HG03442 (cell line): Measurements from ENCODE around the gene KIF1A.
"Not testable (repeated sequence)": the region's sequence is repeated elsewhere in the genome, so short reads cannot be mapped to it uniquely, and the experiment has no call there.

ENCODE experiments used
- ATAC-seq: cut with Tn5 transposase; IDR thresholded peaks from one replicate; pipeline ENCODE4 v1.9.1; 2021; ENCODE audit warnings: mild to moderate bottlenecking, moderate library complexity; ENCODE audit not compliant: unreplicated experiment

KIF1A gene

DNA sequence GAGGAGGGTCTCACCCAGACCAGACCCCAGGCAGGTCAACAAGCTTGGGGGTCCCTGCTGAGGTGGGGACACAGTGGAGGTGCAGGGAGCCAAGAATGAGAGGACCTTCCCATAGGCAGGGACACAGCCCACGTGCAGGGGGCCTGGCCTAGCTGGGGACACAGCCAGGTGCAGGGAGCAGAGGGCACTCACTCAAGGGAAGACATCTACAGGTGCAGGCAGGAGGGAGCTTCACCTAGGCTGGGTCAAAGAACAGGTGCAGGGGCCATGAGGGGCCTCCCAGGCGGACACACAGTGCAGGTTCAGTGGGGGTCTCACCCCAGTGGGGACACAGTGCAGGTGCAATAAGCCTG is 129.0 kb downstream of the KIF1A start:
- ATAC-seq: not testable (repeated sequence)

DNA sequence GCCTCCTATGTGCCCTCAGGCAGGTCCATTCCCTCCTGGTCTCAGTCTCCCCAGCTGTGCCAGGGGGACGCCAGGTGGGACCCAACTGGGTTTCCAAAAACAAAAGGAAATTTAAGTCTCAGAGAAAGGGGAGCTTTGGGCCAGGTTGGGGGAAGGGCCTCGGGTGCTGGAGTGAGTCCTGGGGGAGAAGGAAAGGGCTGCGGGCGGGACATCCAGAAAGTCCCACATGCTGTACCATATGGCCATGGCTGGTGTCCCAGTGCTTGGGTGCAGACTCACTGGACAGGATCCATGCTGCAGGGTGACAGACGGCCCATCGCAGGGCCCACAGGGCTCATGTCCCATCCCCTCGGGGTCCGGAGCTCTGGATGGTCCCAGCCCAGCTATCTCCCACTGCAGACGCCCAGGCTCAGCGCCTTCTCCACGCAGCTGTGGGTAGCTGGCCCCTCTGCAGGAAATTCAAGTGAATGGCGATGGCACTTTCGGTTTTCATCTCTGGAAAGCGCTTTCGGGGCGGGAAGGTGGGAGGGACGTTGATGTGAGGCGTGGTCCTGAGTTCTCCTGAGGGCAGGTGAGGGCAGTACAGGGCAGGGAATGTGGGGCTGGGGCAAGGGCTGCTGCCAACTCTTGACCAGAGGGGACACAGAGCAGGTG is 129.5 kb downstream of the KIF1A start:
- ATAC-seq: not testable (repeated sequence)

DNA sequence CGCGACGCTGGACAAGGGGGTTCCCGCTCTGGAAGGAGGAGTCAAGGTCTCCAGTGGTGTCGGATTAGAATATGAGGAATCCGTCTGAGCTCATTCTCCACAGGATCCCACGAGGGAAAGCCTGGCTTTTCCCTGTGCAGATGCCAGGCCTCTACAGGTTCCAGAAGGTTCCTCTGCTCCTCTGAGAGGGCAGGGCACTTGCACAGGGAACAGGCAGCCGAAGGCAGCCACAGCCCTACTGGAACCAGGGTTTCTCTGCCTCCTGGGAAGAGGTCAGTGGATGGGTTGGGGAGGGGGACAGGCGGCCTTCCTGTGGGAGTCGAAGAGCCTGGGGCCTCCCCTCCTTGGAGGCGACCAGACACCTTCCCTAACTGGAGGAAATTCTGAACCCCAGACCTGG is 130.0 kb downstream of the KIF1A start:
- no peak for ATAC-seq

DNA sequence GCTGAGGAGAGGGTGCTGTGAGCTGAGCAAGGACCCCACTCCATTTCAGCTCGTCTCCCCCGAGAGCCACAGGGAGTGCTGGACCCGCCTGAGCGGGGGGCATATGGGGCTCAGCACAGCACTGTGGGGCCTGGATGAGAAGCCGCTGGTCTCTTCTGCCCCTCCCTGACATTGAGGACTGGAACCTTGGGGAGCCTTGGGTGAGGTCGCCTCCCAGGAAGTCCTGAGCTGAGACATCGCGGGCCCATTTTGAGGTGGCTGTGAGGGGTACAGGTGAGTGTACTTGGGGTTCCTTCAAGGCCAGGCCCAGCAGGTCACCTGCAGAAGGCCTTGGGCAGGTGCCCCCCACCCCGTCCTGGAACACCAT is 131.5 kb downstream of the KIF1A start:
- ATAC-seq: no peak

DNA sequence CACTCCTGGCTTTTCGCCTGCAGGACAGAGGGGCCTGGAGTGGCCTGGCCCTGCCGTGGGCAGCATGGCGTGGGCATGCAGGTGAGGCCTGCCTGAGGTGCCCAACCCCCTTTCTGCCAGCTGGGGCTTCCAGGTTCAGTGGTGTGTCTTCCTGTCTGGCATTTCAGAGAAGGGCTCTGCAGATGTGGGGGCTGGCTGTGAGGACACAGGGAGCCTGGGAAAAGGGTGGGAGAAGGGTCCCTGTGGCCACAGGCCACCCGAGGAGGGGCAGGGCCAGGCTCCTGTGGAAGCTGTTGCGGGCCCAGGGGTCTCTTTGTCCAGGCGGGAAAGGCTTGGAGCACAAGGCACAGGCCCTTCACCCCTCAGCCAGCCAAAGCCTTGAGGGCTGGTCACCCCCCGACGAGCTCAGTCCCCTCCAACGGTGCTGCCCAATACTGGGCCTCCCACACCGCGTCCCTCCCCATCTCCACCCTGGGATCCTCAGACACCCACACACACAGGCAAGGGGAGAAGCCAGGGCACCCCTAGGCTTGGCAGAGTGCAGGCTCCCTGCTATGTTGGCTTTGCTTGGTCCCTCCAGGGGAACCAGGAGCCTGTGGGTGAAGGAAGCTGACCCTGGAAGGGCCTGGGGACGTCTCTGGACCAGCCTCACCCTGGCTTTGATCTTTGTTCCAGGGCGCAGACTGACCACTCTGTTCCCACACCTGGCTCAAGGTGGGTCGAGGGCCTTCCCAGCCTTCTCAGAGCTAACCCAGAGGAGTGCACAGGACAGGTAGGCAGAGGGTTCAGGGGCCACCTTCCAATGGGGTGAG is 132.1 kb downstream of the KIF1A start:
- ATAC-seq: no peak

DNA sequence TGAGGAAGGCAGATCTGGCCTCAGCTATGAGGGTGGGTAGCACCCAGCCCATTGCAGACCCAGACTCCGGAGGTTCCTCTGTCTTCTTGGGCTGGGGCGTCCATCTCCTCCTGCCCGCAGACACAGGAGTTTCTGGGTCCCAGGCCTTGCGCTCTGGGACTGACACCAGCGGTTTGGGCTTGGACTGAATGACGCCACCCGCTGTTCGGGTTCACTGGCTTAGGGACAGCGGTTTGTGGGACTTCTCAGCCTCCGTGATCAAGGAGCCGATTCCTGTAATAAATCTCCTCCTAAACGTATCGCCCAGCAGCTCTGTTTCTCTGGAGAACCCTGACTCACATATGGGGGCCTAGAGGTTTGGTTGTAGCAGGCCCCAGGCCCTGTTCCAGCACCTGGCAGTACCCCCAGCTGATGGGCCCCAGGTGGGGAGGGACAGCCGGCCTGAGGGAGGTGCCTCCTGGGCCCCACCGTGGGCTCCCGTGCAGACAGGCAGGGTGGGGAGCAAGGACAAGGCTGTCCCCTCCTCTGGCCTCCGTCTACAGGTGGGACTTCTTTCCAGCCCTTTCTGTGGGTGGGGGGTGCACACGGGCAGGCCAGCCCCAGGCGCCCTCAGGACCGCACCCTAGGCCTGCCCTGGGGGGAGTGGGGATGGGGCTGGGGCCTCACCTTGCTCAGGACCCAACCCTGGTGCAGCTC is 132.8 kb downstream of the KIF1A start:
- no peak for ATAC-seq

DNA sequence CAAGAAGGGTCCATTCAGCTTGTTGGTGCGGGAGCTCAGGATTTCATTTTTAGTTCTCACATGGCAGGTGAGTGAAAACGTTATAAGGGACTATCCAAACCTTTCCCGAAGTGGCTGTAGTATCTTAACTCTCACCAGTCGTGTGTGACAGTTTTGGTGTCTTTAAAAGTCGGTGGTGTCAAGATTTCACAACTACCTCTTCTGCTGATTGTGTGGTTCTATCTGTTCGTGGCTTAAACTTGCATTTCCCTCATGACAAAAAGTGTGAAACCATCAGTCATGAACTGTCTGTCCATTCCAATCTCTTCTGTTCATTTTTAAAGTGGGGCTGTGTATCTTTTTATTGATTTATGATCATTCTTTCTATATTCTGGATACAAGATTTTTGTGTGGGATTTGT is 133.6 kb downstream of the KIF1A start:
- no peak for ATAC-seq

DNA sequence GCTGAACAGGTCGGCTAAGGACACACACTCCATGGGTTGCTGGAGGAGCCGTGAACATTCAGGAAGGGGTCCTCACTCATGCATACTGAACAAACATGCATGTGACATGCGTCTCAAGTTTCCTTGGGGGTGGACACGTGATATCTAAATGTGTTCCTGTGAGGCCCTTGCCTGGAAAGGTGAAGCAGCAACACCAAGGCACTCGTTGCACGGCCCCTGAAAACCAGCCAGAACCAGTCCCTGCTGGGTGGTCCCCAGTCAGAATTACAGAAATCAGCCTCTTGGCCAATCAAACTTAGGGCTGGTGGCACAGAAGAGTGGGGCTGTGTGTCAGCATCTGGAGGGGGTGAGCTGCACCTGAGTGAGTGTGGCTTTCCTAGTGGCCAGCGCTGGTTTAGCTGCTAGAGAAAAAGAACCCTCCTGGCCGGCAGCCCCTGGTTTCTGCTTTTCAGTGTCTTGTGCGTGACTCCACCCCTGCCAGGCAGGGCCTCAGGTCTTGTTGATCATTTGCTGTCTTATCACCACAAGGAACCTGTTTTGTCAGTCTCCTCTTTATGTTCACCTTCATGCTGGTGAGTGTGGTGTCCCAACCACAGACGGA is 134.1 kb downstream of the KIF1A start:
- ATAC-seq: no peak

DNA sequence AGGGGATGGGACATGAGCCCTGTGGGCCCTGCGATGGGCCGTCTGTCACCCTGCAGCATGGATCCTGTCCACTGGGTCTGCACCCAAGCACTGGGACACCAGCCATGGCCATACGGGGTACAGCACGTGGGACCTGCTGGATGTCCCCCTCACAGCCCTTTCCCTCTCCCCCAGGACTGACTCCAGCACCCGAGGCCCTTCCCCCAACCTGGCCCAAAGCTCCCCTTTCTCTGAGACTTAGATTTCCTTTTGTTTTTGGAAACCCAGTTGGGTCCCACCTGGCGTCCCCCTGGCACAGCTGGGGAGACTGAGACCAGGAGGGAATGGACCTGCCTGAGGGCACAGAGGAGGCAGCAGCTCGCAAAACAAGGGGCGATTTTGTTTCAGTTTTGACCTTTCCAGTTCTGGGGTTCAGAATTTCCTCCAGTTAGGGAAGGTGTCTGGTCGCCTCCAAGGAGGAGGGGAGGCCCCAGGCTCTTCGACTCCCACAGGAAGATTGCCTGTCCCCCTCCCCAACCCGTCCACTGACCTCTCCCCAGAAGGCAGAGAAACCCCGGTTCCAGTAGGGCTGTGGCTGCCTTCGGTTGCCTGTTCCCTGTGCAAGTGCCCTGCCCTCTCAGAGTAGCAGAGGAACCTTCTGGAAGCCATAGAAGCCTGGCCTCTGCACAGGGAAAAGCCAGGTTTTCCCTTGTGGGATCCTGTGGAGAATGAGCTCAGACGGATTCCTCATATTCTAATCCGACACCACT is 135.9 kb downstream of the KIF1A start:
- ATAC-seq: not testable (repeated sequence)

DNA sequence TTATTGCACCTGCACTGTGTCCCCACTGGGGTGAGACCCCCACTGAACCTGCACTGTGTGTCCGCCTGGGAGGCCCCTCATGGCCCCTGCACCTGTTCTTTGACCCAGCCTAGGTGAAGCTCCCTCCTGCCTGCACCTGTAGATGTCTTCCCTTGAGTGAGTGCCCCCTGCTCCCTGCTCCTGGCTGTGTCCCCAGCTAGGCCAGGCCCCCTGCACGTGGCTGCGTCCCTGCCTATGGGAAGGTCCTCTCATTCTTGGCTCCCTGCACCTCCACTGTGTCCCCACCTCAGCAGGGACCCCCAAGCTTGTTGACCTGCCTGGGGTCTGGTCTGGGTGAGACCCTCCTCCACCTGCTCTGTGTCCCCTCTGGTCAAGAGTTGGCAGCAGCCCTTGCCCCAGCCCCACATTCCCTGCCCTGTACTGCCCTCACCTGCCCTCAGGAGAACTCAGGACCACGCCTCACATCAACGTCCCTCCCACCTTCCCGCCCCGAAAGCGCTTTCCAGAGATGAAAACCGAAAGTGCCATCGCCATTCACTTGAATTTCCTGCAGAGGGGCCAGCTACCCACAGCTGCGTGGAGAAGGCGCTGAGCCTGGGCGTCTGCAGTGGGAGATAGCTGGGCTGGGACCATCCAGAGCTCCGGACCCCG is 136.6 kb downstream of the KIF1A start:
- ATAC-seq: not testable (repeated sequence)

DNA sequence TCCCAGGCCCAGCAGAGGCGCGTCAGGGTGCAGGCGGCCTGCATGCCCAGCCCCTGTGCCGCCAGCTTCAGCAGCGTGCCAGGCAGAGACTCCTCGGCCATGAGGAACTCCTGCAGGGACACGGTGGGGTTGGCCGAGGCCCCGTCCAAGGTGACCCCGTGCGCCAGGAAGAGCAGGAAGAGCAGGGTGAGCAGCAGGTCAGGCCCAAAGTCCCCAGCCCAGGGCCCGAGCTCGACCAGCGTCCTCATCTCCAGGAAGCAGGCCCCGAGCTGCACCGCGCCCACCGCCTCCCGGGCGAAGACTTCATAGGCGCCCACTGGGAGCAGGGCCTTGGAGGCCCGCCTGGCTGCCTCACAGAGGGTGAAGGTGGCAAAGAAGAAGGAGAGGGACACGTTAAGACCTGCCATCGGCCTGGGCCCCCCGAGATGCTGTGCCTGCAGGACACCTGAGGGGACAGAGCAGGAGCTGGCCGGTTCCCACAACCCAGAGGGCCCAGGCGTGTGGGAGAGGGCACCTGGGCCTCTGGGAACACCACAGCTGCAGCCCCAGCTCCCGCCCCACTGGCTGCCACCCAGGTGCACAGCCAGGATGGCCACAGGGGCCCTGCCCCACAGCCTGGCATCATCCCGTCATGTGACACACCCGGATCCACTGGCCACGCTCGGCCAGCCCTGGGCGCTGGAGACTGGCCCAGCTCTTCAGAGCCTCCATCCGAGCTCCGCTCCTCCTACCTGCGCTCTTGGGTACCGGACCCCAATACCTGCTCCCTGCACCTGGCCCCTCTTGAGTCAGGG is 137.4 kb downstream of the KIF1A start, which contains the start of gene AQP12B:
Gene AQP12B (minus strand): TSS at position 455 of the 794 bp plus-strand sequence. CDS start 48 bp downstream, at position 407.
- ATAC-seq: not testable (repeated sequence)

DNA sequence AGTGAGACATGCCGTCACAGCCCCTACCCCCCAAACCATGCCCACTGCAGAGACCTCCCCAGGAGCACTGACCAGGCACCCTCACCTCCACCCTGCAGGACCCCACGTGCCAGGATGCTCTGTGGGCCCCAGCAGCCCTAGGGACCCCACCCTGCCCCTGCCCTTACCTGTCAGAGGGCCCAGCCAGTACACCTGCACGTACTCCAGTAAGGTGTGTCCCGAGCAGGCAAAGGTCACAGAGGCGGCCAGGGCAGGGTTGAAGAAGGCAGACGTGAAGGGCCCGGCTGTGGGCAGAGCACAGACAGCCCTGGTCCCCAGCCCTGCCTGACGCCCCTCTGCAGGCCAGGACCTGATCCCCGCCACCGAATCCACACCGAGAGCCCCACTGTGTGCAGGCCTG is 139.8 kb downstream of the KIF1A start:
- not testable (repeated sequence) for ATAC-seq

DNA sequence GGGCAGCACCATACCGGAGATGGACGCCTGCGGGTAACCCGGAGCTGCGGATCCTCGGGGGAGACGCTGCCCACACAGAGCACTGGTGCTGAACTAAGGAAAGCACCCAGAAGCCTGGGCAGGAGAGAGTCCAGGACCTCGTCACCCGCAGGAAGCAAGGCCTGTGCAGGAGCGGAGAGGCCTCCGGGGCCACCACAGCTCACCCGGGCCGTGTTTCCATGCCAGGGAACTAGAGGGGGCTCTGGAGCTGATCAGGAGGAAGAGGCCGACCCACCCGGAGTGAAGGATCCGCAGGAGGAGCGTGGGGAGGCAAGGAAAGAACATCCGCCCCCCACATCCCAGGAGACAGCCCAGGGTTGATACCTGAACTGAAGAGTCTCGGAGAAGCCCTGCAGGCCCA is 141.1 kb downstream of the KIF1A start:
- ATAC-seq: not testable (repeated sequence)

DNA sequence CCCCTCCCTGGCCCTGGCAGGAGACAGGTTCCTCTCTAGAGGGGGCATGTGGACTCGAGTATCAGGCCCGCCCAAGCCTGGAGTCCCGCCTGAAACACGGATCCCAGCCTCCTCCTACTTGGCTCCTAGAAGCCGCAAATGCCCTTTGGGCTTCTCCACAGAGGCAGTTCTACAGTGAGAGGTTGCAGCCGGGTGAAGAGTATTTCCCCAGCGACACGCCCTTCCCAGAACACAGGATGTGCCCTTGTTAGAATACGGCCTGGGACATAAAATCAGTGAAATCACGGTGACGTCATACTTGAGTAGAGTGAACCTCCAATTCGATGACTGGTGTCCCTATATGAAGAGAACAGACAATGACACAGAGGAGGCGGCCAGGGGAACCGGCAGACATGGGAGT is 142.0 kb downstream of the KIF1A start:
- ATAC-seq: not testable (repeated sequence)

DNA sequence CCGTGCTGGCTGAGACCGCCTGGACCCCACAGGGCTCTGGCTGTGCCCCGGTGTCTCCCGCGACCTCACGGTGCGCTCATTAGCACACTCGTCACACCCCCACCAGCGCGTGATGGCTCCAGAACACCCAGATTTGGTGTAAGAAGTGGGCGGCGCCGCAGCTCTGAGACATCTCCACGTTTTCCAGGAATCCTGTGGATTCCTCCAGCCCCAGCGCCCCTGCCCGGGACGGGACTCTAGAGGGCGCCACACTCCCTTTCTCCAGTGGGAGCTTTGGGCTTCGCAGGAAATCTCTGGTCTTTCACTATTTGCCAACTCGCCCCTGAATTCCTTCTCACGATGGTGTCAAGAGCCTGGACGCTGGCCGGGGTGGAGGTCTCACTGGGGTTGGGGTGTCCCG is 144.7 kb downstream of the KIF1A start:
- not testable (repeated sequence) for ATAC-seq

DNA sequence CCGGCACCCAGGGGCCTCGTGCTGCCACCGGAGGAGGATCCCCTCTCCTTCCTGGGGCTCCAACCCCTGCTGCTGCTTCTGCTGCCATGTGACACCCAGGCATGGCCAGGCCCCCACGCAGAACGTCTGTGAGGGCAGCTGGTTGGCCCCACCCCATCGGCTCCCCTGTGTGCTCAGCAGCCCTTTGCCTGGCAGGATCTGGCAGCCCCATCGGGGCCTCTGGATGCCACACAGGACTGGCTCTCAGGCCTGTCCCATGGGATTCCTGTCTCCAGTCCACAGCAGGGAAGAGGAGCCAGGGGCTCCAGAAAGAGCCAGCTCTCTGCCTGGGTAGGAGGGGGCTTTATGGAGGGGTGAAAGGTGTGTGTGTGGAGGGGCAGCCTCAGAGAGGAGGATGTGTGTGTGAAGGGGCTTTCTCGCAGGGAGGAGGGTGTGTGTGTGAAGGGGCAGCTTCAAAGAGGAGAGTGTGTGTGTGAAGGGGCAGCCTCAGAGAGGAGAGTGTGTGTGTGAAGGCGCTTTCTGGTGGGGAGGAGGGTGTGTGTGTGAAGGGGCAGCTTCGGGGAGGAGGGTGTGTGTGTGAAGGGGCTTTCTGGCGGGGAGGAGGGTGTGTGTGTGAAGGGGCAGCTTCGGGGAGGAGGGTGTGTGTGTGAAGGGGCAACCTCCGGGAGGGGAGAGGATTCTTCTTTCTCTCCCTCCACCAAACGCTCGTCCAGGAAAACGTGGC is 145.4 kb downstream of the KIF1A start:
- ATAC-seq: not testable (repeated sequence)

DNA sequence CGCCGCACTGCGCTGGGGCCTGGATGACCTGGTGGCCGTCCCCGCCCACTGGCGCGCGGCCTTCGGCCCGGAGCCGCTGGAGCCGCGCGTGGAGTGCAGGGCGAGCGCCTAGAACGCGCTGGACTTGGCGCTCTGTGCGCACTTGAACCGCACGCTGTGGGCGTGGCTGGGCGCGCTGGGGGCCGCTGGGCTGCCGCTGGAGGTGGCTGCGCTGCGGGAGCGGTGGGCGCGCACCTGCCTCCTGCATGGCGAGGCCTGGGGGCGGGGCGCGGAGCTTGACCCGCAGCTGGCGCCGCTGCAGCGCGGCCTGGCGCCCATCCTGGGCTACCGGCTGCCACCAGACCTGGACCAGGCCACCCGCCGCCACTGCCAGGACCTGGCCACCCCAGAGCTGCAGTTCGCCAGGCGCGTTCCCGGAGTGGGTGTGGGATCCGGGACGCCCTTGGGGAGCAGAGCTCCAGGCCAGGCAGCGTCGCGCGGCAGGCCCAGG is 147.3 kb downstream of the KIF1A start:
- no peak for ATAC-seq

DNA sequence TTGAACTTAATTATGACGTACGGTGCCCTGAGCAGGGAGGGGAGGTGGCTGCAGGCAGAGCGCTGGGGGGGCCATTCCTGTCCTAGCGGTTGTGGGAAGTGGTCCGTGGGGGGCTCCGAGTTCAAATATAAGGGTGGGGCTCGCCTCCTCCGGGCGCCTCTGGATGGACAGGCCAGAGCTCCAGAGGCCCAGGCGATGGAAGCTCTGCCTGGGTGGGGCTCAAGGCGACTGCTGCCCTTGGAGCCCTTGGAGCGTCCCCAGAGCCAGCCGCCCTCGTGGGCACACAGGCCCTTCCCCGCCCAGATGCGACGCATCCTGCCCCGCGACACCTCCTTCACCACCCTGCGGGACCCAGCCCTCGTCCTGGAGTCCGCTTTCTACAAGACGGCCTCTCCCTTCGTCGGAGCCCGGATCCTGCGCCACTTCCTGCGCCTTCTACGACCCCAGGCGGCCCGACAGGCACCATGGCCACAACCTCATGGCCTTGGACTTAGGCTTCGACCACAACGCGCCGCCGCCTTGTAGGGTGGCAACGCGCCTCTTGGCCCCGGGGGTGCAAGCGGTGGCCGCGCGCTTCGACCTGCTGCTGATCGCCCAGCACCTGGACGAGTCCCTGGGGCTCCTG is 147.8 kb downstream of the KIF1A start:
- no peak for ATAC-seq
